Stomach smooth muscle (tissue), 2 donors: ENCODE results near the gene FAM25A.

Experiments used
- H3K27ac ChIP-seq: one replicate; pipeline ENCODE4 v1.7.0; 2013; ENCODE audit warnings: mild to moderate bottlenecking, low read length, inconsistent platforms
- H3K27me3 ChIP-seq, 2 donors: one replicate each; pipeline ENCODE4 v1.7.0; 2013; ENCODE audit warnings: low read length in 2 of 2; ENCODE audit not compliant: insufficient read depth in 2 of 2, control insufficient read depth in 1 of 2
- H3K36me3 ChIP-seq, 2 donors: one replicate each; pipeline ENCODE4 v1.7.0; 2013; ENCODE audit warnings: low read length in 2 of 2; ENCODE audit not compliant: control insufficient read depth in 2 of 2, insufficient read depth in 2 of 2
- H3K4me1 ChIP-seq: one replicate; pipeline ENCODE4 v1.7.0; 2013; ENCODE audit warnings: low read length; ENCODE audit not compliant: control insufficient read depth, insufficient read depth
- H3K4me3 ChIP-seq, 2 donors: one replicate each; pipeline ENCODE4 v1.7.0; 2013; ENCODE audit warnings: low read length in 2 of 2
- H3K9ac ChIP-seq, 2 donors: one replicate each; pipeline ENCODE4 v1.7.0; 2013; ENCODE audit warnings: low read length in 2 of 2, mild to moderate bottlenecking in 1 of 2
- H3K9me3 ChIP-seq, 2 donors: one replicate each; pipeline ENCODE4 v1.7.0; 2013; ENCODE audit warnings: low read length in 2 of 2; ENCODE audit not compliant: control insufficient read depth in 2 of 2
- donor health status: healthy.
- donor health status: Pancreatic carcinoma.

Gene FAM25A

DNA sequence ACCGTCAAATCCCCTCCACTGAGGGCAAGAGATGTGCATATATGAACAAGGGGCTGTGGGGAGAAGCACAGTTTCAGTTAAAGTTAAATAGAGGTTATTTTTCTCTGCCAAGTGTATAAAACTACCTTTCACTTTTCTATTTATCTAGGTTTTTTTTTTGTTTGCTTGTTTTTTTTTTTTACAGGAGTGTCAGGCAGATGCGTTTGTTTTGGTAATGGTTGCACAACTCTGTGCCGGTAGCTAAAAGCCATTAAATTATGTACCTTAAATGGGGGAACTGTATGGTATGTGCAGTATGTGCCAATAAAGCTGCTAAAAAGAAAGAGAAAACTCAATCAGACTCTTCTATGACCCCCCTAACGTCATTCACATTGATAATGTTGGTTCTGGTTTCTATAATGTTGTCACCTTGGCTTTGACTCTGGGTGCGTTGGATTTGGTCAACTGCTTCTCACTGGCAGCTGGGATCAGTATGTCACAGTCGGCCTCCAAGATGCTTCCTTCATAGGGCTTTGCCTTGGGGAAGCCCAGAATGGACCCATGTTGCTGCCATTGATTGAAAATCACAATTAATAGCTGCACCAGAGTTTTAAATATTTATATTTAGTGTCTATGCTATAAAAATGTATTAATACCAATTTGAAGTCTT, 40.3 kb downstream of the FAM25A start:
- Histone ChIP-seq H3K4me1 (no peaks in the 10 kb centered on the region), H3K36me3 (peaks cover 33 to 35% of the 10 kb centered on the region in 2 donors), H3K27ac (no peak overlapping the region), H3K9me3 (no peaks in the 10 kb centered on the region), H3K27me3 (no peaks in the 10 kb centered on the region), H3K9ac (no peak overlapping the region), H3K4me3 (no peak overlapping the region)

DNA sequence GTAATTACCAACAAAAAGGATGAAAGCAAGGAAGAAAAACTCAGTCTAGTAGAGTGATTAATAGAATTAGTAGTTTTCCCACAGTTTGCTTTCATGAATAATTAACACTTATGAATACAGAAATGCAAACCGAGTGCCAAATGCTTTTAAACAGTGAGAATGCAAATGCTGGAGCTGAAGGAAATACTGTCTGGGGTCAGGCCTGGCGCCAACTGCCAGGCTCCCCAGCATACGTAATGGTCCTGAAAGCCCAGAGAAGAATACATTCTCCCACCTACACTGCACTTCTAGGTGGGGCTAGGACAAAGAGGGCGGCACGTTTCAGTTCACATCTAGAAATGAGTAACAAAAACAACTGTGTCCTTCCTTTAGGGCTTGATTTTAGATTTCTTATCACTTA, 44.6 kb downstream of the FAM25A start:
- peaks cover 37 to 49% of the 10 kb centered on the region in 2 donors for H3K36me3 ChIP-seq
- no peak overlapping the region for H3K27ac ChIP-seq
- H3K27me3 ChIP-seq, result no peaks in the 10 kb centered on the region
- H3K9me3 ChIP-seq, result no peaks in the 10 kb centered on the region
- no peak overlapping the region for H3K9ac ChIP-seq
- H3K4me3 ChIP-seq, result no peak overlapping the region
- H3K4me1 ChIP-seq, result no peaks in the 10 kb centered on the region

DNA sequence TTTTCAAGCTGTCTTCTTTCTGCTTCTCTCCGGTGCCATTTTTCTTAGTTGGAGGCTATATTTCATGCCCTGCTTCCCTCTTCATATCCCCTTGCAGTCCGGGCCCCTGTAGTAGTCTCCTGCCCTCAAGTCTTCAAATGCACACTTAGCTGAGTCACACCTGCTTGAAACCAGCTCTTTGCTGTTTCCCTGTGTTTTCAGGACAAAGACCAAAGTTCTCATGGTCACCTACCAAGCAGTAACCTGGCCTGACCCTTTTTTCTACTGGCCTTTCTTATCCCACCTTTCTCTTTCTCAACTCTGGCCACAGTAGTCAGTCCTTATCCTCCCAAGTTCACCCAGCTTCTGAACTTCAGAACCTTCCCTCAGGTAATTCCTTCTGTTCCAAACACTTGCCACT, 46.1 kb downstream of the FAM25A start:
- Histone ChIP-seq H3K4me3 (no peak overlapping the region), H3K27me3 (no peaks in the 10 kb centered on the region), H3K9ac (no peak overlapping the region), H3K9me3 (no peaks in the 10 kb centered on the region), H3K27ac (no peak overlapping the region), H3K4me1 (no peaks in the 10 kb centered on the region), H3K36me3 (peaks cover 27 to 46% of the 10 kb centered on the region in 2 donors)

GRCh38 chr10:87066865-87067264, 46.8 kb downstream of the FAM25A start:
- H3K27me3 ChIP-seq, result no peaks in the 10 kb centered on the region
- no peaks in the 10 kb centered on the region for H3K9me3 ChIP-seq
- no peak overlapping the region for H3K9ac ChIP-seq
- peaks cover 27 to 46% of the 10 kb centered on the region in 2 donors for H3K36me3 ChIP-seq
- no peaks in the 10 kb centered on the region for H3K4me1 ChIP-seq
- no peak overlapping the region for H3K27ac ChIP-seq
- no peak overlapping the region for H3K4me3 ChIP-seq

GRCh38 chr10:87068281-87068680, 48.2 kb downstream of the FAM25A start:
- Histone ChIP-seq H3K27me3 (no peaks in the 10 kb centered on the region), H3K36me3 (peaks cover 32 to 50% of the 10 kb centered on the region in 2 donors), H3K4me1 (no peaks in the 10 kb centered on the region), H3K27ac (no peak overlapping the region), H3K4me3 (no peak overlapping the region), H3K9me3 (no peaks in the 10 kb centered on the region), H3K9ac (no peak overlapping the region)

DNA sequence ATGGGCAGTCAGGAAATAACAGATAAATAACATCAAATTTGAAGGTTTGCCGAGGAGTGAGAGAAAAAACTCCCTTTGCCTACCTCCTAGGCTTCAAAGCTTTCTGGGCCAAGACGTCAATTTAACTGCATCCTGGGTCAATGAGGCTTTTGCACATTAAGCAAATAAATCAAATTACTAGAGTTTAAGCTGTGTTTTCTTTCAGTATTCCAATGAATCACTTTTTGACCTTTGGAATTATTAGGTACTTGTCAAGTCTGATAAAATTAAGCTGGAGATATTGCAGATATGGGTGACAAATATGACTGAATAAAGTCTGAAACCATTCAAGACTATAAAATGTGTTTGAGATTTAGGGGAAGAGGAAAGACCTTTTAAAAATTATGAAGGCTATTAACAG, 52.4 kb downstream of the FAM25A start:
- H3K4me1 ChIP-seq, result no peaks in the 10 kb centered on the region
- no peak overlapping the region for H3K4me3 ChIP-seq
- H3K27ac ChIP-seq, result no peak overlapping the region
- no peaks in the 10 kb centered on the region for H3K27me3 ChIP-seq
- no peaks in the 10 kb centered on the region for H3K9me3 ChIP-seq
- peaks cover 18 to 31% of the 10 kb centered on the region in 2 donors for H3K36me3 ChIP-seq
- no peak overlapping the region for H3K9ac ChIP-seq
